Measurements from ENCODE around the gene AKAP13. TPM values are rescaled to one million over a fixed set of nuclear protein-coding genes. Genes with fewer than 3 reads are reported as not detected.

The AKAP13 gene
- polyA plus RNA-seq, 1 donor from 2014 or later, result 10.0 TPM

GRCh38 chr15:85730001-85730820 is 349.8 kb downstream of the AKAP13 start:
- Histone ChIP-seq H3F3A (ENCODE audit: insufficient read depth, low read length, poor library complexity, severe bottlenecking) (no peaks in the 10 kb centered on the region), H3K36me3 (ENCODE audit: insufficient read depth, low read length) (peaks cover 4% of the 10 kb centered on the region), H3K79me2 (replicated peaks; ENCODE audit: insufficient read depth, low read length) (no peaks in the 10 kb centered on the region), H3K9me3 (ENCODE audit: low read length) (no peaks in the 10 kb centered on the region), H3K4me2 (ENCODE audit: low read length) (no peak overlapping the region), H3K27ac (ENCODE audit: low read length) (no peak overlapping the region), H4K20me1 (ENCODE audit: insufficient read depth) (no peaks in the 10 kb centered on the region), H3K9ac (ENCODE audit: low read length) (no peak overlapping the region), H3K4me3 (ENCODE audit: low read length) (no peak overlapping the region), H3K9me2 (ENCODE audit: insufficient read depth, low read length) (no peaks in the 10 kb centered on the region), H3K27me3 (ENCODE audit: insufficient read depth, low read depth, low read length) (no peaks in the 10 kb centered on the region), H2AFZ (ENCODE audit: low read depth, low read length) (no peak overlapping the region)
- TF ChIP-seq RAD21 (conservative IDR thresholded peaks at IDR 0.05) (peak; percentile 90), CTCF (IDR thresholded peaks at IDR 0.05; ENCODE audit: poor library complexity, severe bottlenecking) (peak; percentile 92), EZH2 (IDR thresholded peaks at IDR 0.05; ENCODE audit: borderline replicate concordance, insufficient read depth, low read length, poor library complexity, severe bottlenecking) (no peak), SMC3 (conservative IDR thresholded peaks at IDR 0.05; ENCODE audit: poor library complexity) (peak; percentile 88)

DNA sequence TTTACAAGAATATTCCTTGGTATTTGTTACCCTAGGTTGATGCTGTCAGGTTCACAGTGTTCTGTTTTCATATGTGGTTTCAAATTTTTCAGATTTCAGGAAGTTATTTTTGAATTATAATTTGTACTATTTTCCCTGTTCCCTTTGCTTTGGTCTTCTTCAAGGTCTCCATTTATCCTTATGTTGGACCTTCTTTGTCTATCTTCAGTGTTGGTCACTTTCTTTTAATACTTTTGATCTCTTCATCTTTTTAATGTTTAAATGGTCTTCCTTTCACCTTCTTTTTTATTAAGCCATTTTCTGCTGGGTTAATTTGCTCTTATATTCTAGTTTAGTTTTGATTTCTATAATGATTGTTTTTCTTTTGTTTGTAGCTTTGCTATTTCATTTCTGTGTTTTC is 353.0 kb downstream of the AKAP13 start:
- Histone ChIP-seq H3K27me3 (ENCODE audit: insufficient read depth, low read depth, low read length) (no peaks in the 10 kb centered on the region), H4K20me1 (ENCODE audit: insufficient read depth) (no peaks in the 10 kb centered on the region), H2AFZ (ENCODE audit: low read depth, low read length) (no peak overlapping the region), H3K27ac (ENCODE audit: low read length) (no peak overlapping the region), H3F3A (ENCODE audit: insufficient read depth, low read length, poor library complexity, severe bottlenecking) (no peaks in the 10 kb centered on the region), H3K4me3 (ENCODE audit: low read length) (no peak overlapping the region), H3K9ac (ENCODE audit: low read length) (no peak overlapping the region), H3K9me2 (ENCODE audit: insufficient read depth, low read length) (no peaks in the 10 kb centered on the region), H3K4me2 (ENCODE audit: low read length) (no peak overlapping the region), H3K79me2 (replicated peaks; ENCODE audit: insufficient read depth, low read length) (no peaks in the 10 kb centered on the region), H3K36me3 (ENCODE audit: insufficient read depth, low read length) (peaks cover 4% of the 10 kb centered on the region), H3K9me3 (ENCODE audit: low read length) (no peaks in the 10 kb centered on the region)
- TF ChIP-seq EZH2 (IDR thresholded peaks at IDR 0.05; ENCODE audit: borderline replicate concordance, insufficient read depth, low read length, poor library complexity, severe bottlenecking) (no peak), MXI1 (conservative IDR thresholded peaks at IDR 0.05; ENCODE audit: poor library complexity, severe bottlenecking) (no peak), SMC3 (conservative IDR thresholded peaks at IDR 0.05; ENCODE audit: poor library complexity) (no peak), CTCF (IDR thresholded peaks at IDR 0.05; ENCODE audit: poor library complexity, severe bottlenecking) (no peak), POLR2AphosphoS5 (IDR thresholded peaks at IDR 0.05) (no peak), RAD21 (conservative IDR thresholded peaks at IDR 0.05) (no peak), TAF1 (IDR thresholded peaks at IDR 0.05; ENCODE audit: low read depth) (no peak), EP300 (conservative IDR thresholded peaks at IDR 0.05; ENCODE audit: poor library complexity, severe bottlenecking) (no peak)
- TF ChIP-seq, protein P1, sequence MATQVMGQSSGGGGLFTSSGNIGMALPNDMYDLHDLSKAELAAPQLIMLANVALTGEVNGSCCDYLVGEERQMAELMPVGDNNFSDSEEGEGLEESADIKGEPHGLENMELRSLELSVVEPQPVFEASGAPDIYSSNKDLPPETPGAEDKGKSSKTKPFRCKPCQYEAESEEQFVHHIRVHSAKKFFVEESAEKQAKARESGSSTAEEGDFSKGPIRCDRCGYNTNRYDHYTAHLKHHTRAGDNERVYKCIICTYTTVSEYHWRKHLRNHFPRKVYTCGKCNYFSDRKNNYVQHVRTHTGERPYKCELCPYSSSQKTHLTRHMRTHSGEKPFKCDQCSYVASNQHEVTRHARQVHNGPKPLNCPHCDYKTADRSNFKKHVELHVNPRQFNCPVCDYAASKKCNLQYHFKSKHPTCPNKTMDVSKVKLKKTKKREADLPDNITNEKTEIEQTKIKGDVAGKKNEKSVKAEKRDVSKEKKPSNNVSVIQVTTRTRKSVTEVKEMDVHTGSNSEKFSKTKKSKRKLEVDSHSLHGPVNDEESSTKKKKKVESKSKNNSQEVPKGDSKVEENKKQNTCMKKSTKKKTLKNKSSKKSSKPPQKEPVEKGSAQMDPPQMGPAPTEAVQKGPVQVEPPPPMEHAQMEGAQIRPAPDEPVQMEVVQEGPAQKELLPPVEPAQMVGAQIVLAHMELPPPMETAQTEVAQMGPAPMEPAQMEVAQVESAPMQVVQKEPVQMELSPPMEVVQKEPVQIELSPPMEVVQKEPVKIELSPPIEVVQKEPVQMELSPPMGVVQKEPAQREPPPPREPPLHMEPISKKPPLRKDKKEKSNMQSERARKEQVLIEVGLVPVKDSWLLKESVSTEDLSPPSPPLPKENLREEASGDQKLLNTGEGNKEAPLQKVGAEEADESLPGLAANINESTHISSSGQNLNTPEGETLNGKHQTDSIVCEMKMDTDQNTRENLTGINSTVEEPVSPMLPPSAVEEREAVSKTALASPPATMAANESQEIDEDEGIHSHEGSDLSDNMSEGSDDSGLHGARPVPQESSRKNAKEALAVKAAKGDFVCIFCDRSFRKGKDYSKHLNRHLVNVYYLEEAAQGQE (IDR thresholded peaks at IDR 0.05; ENCODE audit: borderline replicate concordance), result no peak

Measured in neural cell (in vitro differentiated cells).